Measurements from ENCODE around the gene C19orf81.

The C19orf81 gene

GRCh38 chr19:50688766-50689165 lies 39.5 kb downstream of the C19orf81 start:
- TF ChIP-seq, protein P1, sequence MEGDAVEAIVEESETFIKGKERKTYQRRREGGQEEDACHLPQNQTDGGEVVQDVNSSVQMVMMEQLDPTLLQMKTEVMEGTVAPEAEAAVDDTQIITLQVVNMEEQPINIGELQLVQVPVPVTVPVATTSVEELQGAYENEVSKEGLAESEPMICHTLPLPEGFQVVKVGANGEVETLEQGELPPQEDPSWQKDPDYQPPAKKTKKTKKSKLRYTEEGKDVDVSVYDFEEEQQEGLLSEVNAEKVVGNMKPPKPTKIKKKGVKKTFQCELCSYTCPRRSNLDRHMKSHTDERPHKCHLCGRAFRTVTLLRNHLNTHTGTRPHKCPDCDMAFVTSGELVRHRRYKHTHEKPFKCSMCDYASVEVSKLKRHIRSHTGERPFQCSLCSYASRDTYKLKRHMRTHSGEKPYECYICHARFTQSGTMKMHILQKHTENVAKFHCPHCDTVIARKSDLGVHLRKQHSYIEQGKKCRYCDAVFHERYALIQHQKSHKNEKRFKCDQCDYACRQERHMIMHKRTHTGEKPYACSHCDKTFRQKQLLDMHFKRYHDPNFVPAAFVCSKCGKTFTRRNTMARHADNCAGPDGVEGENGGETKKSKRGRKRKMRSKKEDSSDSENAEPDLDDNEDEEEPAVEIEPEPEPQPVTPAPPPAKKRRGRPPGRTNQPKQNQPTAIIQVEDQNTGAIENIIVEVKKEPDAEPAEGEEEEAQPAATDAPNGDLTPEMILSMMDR (IDR thresholded peaks at IDR 0.05; ENCODE audit: low read depth, low read length) = no peak
- DNase-seq (ENCODE audit: low read depth in 2 of 2) = no peak
- H3K4me3 ChIP-seq (replicated peaks in 1 of 2; ENCODE audit: low read depth in 2 of 2, low read length in 2 of 2) = no peak overlapping the region

- H3K4me3 ChIP-seq (replicated peaks in 1 of 2; ENCODE audit: low read depth in 2 of 2, low read length in 2 of 2) = no peak overlapping the region
- no peak for DNase-seq (ENCODE audit: low read depth in 2 of 2)
- TF ChIP-seq, protein P1 (IDR thresholded peaks at IDR 0.05; ENCODE audit: low read depth, low read length) = no peak
These were observed 41.2 kb downstream of the C19orf81 start for GRCh38 chr19:50690439-50690838.

DNA sequence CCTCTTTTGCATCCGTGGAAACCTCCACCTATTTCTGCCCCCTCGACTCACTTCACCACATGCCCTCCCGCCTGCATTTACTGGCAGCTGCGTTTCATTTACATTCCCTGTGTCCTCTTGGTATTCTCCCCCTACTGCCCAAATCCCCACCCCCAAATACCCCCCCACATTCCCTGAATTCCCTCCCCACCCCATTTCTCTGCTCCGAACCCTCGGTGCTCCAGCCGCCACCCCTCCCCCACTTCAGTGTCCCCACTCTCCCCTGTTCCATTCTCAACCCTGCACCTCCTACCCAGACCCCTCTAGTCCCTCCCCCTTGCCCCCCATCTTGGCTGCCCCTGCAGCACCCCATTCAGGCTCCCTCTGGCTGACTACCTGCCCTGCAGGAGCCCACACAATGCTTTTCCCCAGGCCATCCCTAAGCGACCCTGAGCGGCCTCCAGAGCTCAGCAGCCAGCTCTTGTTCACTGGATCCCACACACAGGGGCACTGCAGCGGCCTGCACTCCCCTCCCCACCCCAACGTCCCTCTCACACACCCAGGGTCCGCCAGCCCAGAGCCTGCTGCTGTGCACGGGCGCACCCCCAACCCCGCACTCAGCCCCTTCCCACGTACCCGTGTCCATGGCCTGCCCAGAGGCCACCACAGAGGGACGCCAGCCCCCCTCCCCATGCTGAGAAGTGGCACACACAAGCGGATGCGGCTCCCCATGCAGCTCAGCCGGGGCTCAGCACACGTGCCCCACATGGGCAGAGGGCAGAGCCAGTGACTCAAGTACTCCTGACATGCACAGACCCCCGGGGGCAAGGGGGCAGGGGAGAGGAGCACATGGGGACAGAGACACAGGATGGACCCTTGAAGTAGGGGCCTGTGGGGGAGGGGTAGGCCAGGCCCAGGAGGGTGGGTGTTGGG lies 44.1 kb downstream of the C19orf81 start:
- H3K4me3 ChIP-seq (replicated peaks in 1 of 2; ENCODE audit: low read depth in 2 of 2, low read length in 2 of 2) = no peak overlapping the region
- TF ChIP-seq, protein P1 (IDR thresholded peaks at IDR 0.05; ENCODE audit: low read depth, low read length) = no peak
- no peak for DNase-seq (ENCODE audit: low read depth in 2 of 2)

GRCh38 chr19:50694815-50695145 lies 45.5 kb downstream of the C19orf81 start:
- no peak for DNase-seq (ENCODE audit: low read depth in 2 of 2)
- TF ChIP-seq, protein P1 (IDR thresholded peaks at IDR 0.05; ENCODE audit: low read depth, low read length) = no peak

DNA sequence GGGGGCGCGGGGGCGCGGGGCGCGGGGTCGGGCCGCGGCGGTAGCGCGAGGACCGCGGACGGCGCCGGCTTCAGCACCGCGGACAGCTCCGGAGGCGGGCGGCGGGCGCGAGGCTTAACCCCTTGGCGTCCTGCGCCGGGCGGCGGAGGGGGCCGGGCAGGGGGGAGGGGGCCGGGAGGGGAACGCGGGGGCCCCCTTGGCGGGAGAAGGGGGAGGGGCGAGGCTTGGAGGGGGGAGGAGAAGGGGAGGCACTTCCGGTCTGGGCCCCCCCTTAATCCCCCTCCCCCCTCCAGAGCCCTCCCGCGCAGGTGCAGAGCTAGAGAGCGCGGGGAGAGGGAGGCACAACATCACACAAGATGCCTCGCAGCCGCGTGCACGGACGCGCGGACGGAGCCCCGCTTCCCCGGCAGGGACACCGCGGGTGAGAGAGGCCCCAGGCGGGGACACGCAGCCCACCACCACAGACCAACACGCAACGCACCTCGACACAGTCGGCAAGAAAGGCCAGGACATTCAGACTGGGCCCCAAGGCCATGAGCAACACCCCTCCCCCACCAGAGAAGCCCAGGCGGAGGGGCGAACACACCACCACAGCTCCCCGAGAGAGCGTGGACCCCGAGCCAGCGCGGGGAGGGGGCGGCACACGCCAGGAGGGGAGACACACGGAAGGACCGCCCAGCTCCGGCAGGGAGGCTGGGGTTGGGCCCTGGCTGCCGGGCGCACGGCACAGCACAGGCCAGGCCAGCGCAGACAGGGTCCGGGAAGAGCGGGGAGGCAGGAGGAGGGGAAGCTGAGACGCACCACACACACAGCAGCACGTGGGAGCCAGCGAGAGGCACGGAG lies 46.2 kb downstream of the C19orf81 start:
- TF ChIP-seq, protein P1 (IDR thresholded peaks at IDR 0.05; ENCODE audit: low read depth, low read length) = no peak
- no peak overlapping the region for H3K4me3 ChIP-seq (replicated peaks in 1 of 2; ENCODE audit: low read depth in 2 of 2, low read length in 2 of 2)
- DNase-seq (ENCODE audit: low read depth in 2 of 2) = peak in 1 of 2 donors; percentile 10

More at GRCh38 chr19:50694815-50695145, 45.5 kb downstream of the C19orf81 start:
- no peak overlapping the region for H3K4me3 ChIP-seq (replicated peaks in 1 of 2; ENCODE audit: low read depth in 2 of 2, low read length in 2 of 2)

- DNase-seq (ENCODE audit: low read depth in 2 of 2) = no peak
- TF ChIP-seq, protein P1 (IDR thresholded peaks at IDR 0.05; ENCODE audit: low read depth, low read length) = no peak
- H3K4me3 ChIP-seq (replicated peaks in 1 of 2; ENCODE audit: low read depth in 2 of 2, low read length in 2 of 2) = no peak overlapping the region
These were observed 46.8 kb downstream of the C19orf81 start for GRCh38 chr19:50696094-50696483.
